HEK293T (cell line): ENCODE measurements around the gene DNLZ.

Experiments
- ELF4 ChIP-seq: fragments of 450-650 bp; IDR thresholded peaks from 2 replicates; pipeline ENCODE4 v1.6.1; 2017; ENCODE audit warnings: antibody characterized with exemption
- HDGF ChIP-seq: fragments of 450-650 bp; IDR thresholded peaks from 2 replicates; pipeline ENCODE4 v1.6.1; 2017; ENCODE audit warnings: antibody characterized with exemption, borderline replicate concordance
- TF ChIP-seq, protein P1 (sequence below): fragments of 450-650 bp; IDR thresholded peaks from 2 replicates; pipeline ENCODE4 v1.6.1; 2016

- TF ChIP-seq ELF4: no peak
- TF ChIP-seq, protein P1, sequence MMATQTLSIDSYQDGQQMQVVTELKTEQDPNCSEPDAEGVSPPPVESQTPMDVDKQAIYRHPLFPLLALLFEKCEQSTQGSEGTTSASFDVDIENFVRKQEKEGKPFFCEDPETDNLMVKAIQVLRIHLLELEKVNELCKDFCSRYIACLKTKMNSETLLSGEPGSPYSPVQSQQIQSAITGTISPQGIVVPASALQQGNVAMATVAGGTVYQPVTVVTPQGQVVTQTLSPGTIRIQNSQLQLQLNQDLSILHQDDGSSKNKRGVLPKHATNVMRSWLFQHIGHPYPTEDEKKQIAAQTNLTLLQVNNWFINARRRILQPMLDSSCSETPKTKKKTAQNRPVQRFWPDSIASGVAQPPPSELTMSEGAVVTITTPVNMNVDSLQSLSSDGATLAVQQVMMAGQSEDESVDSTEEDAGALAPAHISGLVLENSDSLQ: no peak
- no peak for TF ChIP-seq HDGF
These were observed 46.5 kb downstream of the DNLZ start for GRCh38 chr9:136316896-136317676.
